PC-3 (cell line): ENCODE measurements around the gene UQCC2. TPM values are rescaled to one million over a fixed set of nuclear protein-coding genes. Genes with fewer than 3 reads are reported as not detected.

Source experiments
- ATAC-seq: fragments of 200-7000 bp; cut with Tn5 transposase; 2 replicates; pipeline ENCODE4 v1.9.1; 2020; ENCODE audit warnings: mild to moderate bottlenecking, moderate library complexity
- BruUV-seq: library from RNA; stranded (reverse); fragments of 400-500 nt; replicated peaks from 2 replicates; lab custom pipeline; 2021; lab: Mats Ljungman, UMichigan
- CTCF ChIA-PET: fragments of 300-600 bp; sonication (Branson Sonifier 250); formaldehyde crosslinking; loops from one replicate; lab custom pipeline; 2022; ENCODE audit warnings: antibody characterized with exemption; lab: Charles Lee
- POLR2A ChIA-PET: fragments of 300-600 bp; sonication (Branson Sonifier 250); formaldehyde crosslinking; loops from one replicate; lab custom pipeline; 2022; ENCODE audit warnings: antibody characterized with exemption; ENCODE audit not compliant: unreplicated experiment; lab: Charles Lee
- DNase-seq: peaks from one replicate; pipeline ENCODE4 v3.0.0-alpha.2; 2015
- H2AFZ ChIP-seq: fragments of 300-600 bp; sonication (generic); 2 replicates; pipeline ENCODE4 v1.6.0; 2016; ENCODE audit warnings: antibody characterized with exemption, low read length
- H3F3A ChIP-seq: fragments of 300-600 bp; sonication (generic); one replicate; pipeline ENCODE4 v1.6.0; 2017; ENCODE audit warnings: antibody characterized with exemption, low read length, control low read depth, mild to moderate bottlenecking; ENCODE audit not compliant: unreplicated experiment
- H3K27ac ChIP-seq: fragments of 300-600 bp; sonication (generic); 2 replicates; pipeline ENCODE4 v1.5.1; 2016; ENCODE audit warnings: mild to moderate bottlenecking, low read length
- H3K27me3 ChIP-seq: fragments of 300-600 bp; sonication (generic); 2 replicates; pipeline ENCODE4 v1.6.1; 2016; ENCODE audit warnings: low read length, mixed read lengths
- H3K36me3 ChIP-seq: fragments of 300-600 bp; sonication (generic); 2 replicates; pipeline ENCODE4 v1.6.1; 2016; ENCODE audit warnings: low read depth, mixed run types, low read length, mixed read lengths
- H3K4me1 ChIP-seq: fragments of 300-600 bp; sonication (generic); 2 replicates; pipeline ENCODE4 v1.5.1; 2016; ENCODE audit warnings: low read length; ENCODE audit not compliant: insufficient read depth
- H3K4me2 ChIP-seq: fragments of 300-600 bp; sonication (generic); 2 replicates; pipeline ENCODE4 v1.6.0; 2016; ENCODE audit warnings: low read length
- H3K4me3 ChIP-seq: fragments of 300-600 bp; sonication (generic); 2 replicates; pipeline ENCODE4 v1.5.1; 2016; ENCODE audit warnings: mild to moderate bottlenecking, low read length, mixed read lengths
- H3K79me2 ChIP-seq: fragments of 300-600 bp; sonication (generic); 2 replicates; pipeline ENCODE4 v1.6.1; 2017; ENCODE audit warnings: low read length, mixed read lengths
- H3K9ac ChIP-seq: fragments of 300-600 bp; sonication (generic); 2 replicates; pipeline ENCODE4 v1.6.0; 2016; ENCODE audit warnings: mild to moderate bottlenecking, low read length
- H3K9me2 ChIP-seq: fragments of 300-600 bp; sonication (generic); replicated peaks from 2 replicates; pipeline ENCODE4 v1.6.1; 2016; ENCODE audit warnings: mixed run types, low read length, mixed read lengths
- H3K9me3 ChIP-seq: fragments of 300-600 bp; sonication (generic); 2 replicates; pipeline ENCODE4 v1.6.1; 2016; ENCODE audit warnings: low read length, mixed read lengths
- H4K20me1 ChIP-seq: fragments of 300-600 bp; sonication (generic); 2 replicates; pipeline ENCODE4 v1.6.1; 2016; ENCODE audit warnings: low read length, mixed read lengths
- CTCF ChIP-seq: fragments of 300-600 bp; sonication (generic); conservative IDR thresholded peaks from 2 replicates; pipeline ENCODE4 v1.5.1; 2017; ENCODE audit warnings: antibody characterized with exemption, low read depth, mild to moderate bottlenecking, low read length
- EZH2 ChIP-seq: fragments of 300-600 bp; sonication (generic); IDR thresholded peaks from one replicate; pipeline ENCODE4 v1.6.1; 2017; ENCODE audit warnings: antibody characterized with exemption, mild to moderate bottlenecking, low read length; ENCODE audit not compliant: unreplicated experiment
- EZH2phosphoT487 ChIP-seq: fragments of 300-600 bp; sonication (generic); IDR thresholded peaks from 2 replicates; pipeline ENCODE4 v1.6.1; 2018; ENCODE audit warnings: mild to moderate bottlenecking, antibody characterized with exemption, low read length, borderline replicate concordance
- intact Hi-C: fragments of 100-400 bp; cut with micrococcal nuclease; formaldehyde crosslinking; loops from 2 replicates; pipeline ENCODE4 v1.9.0; 2023
- total RNA-seq: library from RNA; depleted of rRNA; stranded (reverse); fragments of >200 nt; gene quantifications from 2 replicates; pipeline ENCODE4 v1.2.3, GENCODE V29; 2014

UQCC2 gene
- total RNA-seq, 1 experiment from 2014 or later: 107 TPM

DNA sequence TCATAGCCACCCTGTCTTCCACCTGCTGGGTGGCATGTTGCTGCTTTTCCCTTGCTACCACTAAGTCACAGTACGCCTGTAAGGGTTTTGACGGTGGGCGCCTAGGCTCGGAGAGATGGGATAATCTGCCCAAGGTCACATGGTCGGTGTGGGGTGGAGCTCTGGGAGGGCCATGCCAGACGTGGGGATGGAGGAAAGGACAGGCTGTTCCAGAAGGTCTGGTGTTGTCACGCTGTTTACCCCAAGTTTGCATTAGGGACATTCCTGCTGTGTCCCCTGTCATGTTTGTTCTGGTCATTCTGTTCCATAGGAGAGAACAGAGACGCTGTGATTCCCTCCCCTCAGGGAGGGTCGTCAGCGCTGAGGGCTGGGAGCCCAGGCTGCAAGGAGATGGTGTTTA lies 19.1 kb upstream of the UQCC2 start:
- Histone ChIP-seq H3K9me3 (no peaks in the 10 kb centered on the region), H3K36me3 (no peaks in the 10 kb centered on the region), H3K27ac (no peak overlapping the region), H3K4me2 (no peak overlapping the region), H3K9me2 (no peaks in the 10 kb centered on the region), H3K4me3 (no peak overlapping the region), H3F3A (no peaks in the 10 kb centered on the region), H2AFZ (no peak overlapping the region), H4K20me1 (no peaks in the 10 kb centered on the region), H3K27me3 (no peaks in the 10 kb centered on the region), H3K4me1 (peaks cover 17% of the 10 kb centered on the region), H3K79me2 (no peaks in the 10 kb centered on the region), H3K9ac (no peak overlapping the region)
- POLR2A ChIA-PET: no interaction called here
- CTCF ChIA-PET: no interaction called here
- DNase-seq (no peak), ATAC-seq (no peak)
- intact Hi-C loops: no loop called here
- no peak for TF ChIP-seq CTCF
- no peak for TF ChIP-seq EZH2
- TF ChIP-seq EZH2phosphoT487: no peak
- no TSS peak for BruUV-seq

DNA sequence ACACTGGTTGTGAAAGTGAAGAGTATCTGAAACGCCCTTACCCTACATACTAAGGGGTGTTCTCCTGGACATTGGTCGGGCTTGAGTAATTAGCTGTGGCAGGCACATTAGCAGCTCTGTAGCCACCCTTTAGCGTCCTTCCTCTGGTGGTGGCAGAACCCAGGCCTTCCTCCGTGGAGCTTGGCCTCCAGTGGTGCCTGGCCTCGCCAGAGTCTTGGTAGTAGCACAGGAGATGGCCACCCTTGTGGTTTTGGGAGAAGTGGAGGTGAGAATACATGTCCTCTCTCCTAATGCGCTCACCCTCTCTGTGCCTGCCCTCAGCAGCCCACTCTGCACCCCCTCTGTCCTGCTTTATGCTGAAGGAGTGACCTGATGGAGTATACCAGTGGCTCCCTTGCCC lies 17.6 kb upstream of the UQCC2 start:
- no peak overlapping the region for H3K4me2 ChIP-seq
- TF ChIP-seq EZH2: no peak
- TF ChIP-seq EZH2phosphoT487: no peak
- TF ChIP-seq CTCF: no peak
- no peak overlapping the region for H3K27ac ChIP-seq
- H3K9ac ChIP-seq: no peak overlapping the region
- no peaks in the 10 kb centered on the region for H3K79me2 ChIP-seq
- peaks cover 17% of the 10 kb centered on the region for H3K4me1 ChIP-seq
- peaks cover 7% of the 10 kb centered on the region for H3K27me3 ChIP-seq
- no peaks in the 10 kb centered on the region for H3K9me2 ChIP-seq
- H4K20me1 ChIP-seq: no peaks in the 10 kb centered on the region
- DNase-seq (no peak), ATAC-seq (no peak)
- CTCF ChIA-PET: no interaction called here
- no peak overlapping the region for H3K4me3 ChIP-seq
- BruUV-seq: no TSS peak
- H3K9me3 ChIP-seq: no peaks in the 10 kb centered on the region
- no peak overlapping the region for H2AFZ ChIP-seq
- intact Hi-C loops: no loop called here
- no peaks in the 10 kb centered on the region for H3F3A ChIP-seq
- POLR2A ChIA-PET: no interaction called here
- H3K36me3 ChIP-seq: no peaks in the 10 kb centered on the region

DNA sequence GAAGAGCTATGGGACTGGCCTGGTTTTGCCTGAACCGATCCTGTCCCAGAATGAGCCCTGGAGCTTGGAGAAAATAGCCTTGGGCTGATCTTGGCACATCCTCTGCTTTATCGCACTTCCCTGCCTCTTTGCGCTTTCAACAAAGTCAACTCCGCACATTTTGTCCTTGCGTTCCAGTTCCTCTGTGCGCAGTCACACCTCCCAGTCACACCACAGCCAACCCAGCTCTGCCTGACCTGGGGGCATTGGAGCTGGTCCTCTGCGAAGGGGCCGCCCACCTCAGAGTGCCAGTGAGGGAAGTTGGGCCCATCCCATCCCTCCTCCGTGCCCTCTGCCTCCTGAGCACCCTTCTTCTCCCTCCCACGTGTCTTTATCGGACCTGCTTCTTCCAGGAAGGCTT lies 16.9 kb upstream of the UQCC2 start:
- no peak overlapping the region for H3K4me3 ChIP-seq
- no peaks in the 10 kb centered on the region for H4K20me1 ChIP-seq
- ATAC-seq (no peak), DNase-seq (no peak)
- TF ChIP-seq CTCF (no peak), EZH2 (no peak), EZH2phosphoT487 (no peak)
- H3K4me2 ChIP-seq: no peak overlapping the region
- H2AFZ ChIP-seq: no peak overlapping the region
- POLR2A ChIA-PET: no interaction called here
- no TSS peak for BruUV-seq
- H3K27ac ChIP-seq: no peak overlapping the region
- H3K9me3 ChIP-seq: no peaks in the 10 kb centered on the region
- no peak overlapping the region for H3K9ac ChIP-seq
- no peaks in the 10 kb centered on the region for H3K79me2 ChIP-seq
- intact Hi-C loops: no loop called here
- H3K27me3 ChIP-seq: peaks cover 12% of the 10 kb centered on the region
- no peaks in the 10 kb centered on the region for H3K36me3 ChIP-seq
- peaks cover 17% of the 10 kb centered on the region for H3K4me1 ChIP-seq
- H3F3A ChIP-seq: no peaks in the 10 kb centered on the region
- CTCF ChIA-PET: no interaction called here
- no peaks in the 10 kb centered on the region for H3K9me2 ChIP-seq
